Left colon (tissue), 2 donors: ENCODE results near the gene GAR1. TPM values are rescaled to one million over a fixed set of nuclear protein-coding genes. Genes with fewer than 3 reads are reported as not detected.
A peak's percentile ranks its signal among the peaks of the same experiment; 100 is the strongest.
"Not testable (repeated sequence)": the region's sequence is repeated elsewhere in the genome, so short reads cannot be mapped to it uniquely, and the experiment has no call there.

ENCODE experiments used
- ATAC-seq: fragments of 200-7000 bp; cut with Tn5 transposase; one replicate; pipeline ENCODE4 v1.9.1; 2020; ENCODE audit warnings: mild to moderate bottlenecking, moderate library complexity
- DNase-seq, 2 donors: peaks; one replicate each; pipeline ENCODE4 v3.0.0-alpha.2; 2020
- intact Hi-C, 2 donors: fragments of 100-400 bp; cut with DNase I in 1 of 2; cut with micrococcal nuclease in 1 of 2; formaldehyde crosslinking; loops; one replicate each; pipeline versions ENCODE4 v1.11.2 to v1.14.0; 2022; cut with DNase I, micrococcal nuclease
- total RNA-seq, 2 donors: library from RNA; stranded (reverse); fragmentation: NEBNext Ultra II Directional; extraction: Animal tissue kit (Norgen Biotek cat#: 25700); gene quantifications; one replicate each; pipeline ENCODE4 v1.2.1, GENCODE V29; 2021
- donor health status: DM: no; HTN: no; CAD: no.
- donor health status: DM: yes; HTN: yes; CAD: no.

Gene GAR1
- total RNA-seq, 2 donors from 2014 or later: 12.8 to 17.0 TPM

DNA sequence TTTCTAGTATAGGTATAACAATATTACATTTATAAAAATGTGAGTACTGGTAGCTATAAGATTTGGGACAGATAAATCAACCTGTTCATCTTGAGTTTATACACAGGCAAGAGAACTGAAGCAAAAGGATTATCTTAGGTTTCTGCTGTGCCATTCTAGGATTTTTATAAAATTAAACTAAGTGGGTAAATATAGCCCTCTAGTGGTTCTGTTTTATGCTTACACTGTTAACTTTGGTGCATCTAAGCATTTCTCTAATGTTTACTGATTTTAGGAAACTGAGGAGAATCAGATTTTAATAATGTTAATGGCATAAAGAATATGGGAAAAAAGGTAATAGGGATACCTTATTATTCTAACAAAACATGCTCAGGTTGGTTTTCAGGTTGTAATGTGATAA lies 11.2 kb downstream of the GAR1 start:
- intact Hi-C loops: loop anchor here in 1 of 2 donors (5.0 kb wide), 1 partner anchor 404 kb away; no protein-coding TSS in a partner anchor
- peak; percentile 61 for ATAC-seq

DNA sequence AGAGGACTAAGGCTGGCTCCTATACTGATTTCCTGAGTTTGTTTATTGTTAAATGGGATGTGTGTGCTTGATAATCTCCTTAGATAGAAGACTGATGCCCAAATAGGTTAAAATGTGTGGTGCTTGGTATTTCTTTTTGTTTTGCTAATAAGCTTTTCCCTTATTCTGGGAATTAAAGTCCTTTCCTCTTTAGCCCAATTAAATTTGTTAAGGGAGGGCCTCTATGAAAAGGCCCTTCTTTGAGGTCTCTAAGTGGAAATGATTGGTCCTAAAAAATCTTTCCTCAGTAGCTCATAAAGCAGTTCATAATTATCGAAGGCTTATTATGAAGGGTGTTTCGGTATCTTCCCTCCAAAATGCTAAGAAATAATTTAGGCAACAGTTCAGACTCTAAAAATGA lies 12.1 kb downstream of the GAR1 start, which contains the start of gene RRH:
Gene RRH (plus strand): TSS at position 301 of the 400 bp plus-strand sequence. CDS start 56 bp downstream, at position 357.
- ATAC-seq (no peak), DNase-seq (no peak)
- intact Hi-C loops: loop anchor here in 1 of 2 donors (5.0 kb wide), 1 partner anchor 405 kb away; no protein-coding TSS in a partner anchor

More for the DNA sequence above, 11.2 kb downstream of the GAR1 start:
- DNase-seq: no peak

DNA sequence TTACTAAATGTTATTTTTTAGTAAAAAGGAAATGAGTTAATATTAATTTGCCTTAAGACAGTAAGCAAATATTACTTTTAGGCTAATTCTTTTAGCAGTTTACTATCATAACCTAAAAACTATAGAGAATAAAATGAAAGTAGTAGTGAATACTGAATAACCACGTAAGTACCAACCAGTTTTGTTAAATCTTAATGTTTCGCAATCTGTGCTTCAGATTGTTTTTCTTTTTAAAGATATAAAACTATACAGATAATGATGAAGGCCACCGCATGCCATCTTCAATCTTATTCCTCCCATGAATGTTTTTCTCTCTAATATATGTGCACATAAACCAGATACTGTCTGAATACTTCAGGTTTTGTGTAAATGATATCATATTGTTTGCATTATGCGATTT lies 18.2 kb downstream of the GAR1 start:
- ATAC-seq (no peak), DNase-seq (no peak)
- intact Hi-C loops: no loop called here

DNA sequence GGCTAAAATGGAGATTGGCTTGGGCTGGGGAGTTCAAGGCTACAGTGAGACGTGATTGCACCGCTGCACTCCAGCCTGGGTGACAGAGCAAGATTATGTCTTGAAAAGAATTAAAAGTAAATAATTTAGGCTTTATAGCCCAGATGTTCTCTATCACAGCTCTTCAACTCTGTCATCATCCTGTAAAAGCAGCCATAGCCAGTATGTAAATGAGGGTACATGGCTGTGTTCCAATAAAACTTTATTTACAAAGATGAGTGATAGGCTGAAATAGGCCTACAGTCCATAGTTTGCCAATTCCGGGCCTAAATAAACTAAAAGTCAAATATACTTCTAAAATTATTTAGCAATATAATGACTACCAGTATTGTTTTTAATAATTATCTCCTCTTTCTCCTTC lies 21.4 kb downstream of the GAR1 start:
- ATAC-seq: no peak
- DNase-seq: no peak
- intact Hi-C loops: no loop called here

DNA sequence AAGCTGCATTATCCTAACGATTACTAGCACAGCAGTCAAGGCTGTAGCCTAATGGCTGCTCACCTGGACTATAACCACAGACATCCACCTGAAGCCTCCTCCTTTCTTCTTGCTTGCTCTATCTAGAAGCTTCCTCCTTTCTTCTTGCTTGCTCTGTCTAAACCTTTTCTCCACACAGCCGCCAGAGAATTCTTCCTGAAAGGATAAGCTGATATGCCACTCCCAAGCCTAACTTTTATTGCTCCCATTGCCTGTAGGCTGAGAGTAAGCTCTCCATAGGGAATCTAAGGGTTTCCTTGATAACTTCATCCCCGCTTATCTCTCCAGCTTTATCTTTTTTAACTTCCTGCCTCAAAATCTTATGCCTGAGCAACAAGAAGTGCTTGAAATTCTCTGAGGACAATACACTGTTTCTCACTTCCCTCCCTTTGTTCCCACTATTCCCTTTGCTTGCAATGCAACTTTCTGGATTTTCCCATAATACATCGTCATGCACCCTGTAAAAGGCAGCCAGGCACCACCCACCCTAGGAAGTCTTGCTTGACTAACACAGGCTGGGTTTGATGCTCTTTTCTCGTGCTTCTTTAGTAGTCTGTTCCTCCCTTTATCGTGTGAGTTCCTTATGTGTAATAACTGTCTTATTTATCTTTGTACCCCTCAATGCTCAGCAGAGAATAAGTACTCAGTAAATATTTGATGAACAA lies 31.0 kb downstream of the GAR1 start:
- intact Hi-C loops: no loop called here
- DNase-seq (peak in 1 of 2 donors; percentile 4), ATAC-seq (peak; percentile 99)

DNA sequence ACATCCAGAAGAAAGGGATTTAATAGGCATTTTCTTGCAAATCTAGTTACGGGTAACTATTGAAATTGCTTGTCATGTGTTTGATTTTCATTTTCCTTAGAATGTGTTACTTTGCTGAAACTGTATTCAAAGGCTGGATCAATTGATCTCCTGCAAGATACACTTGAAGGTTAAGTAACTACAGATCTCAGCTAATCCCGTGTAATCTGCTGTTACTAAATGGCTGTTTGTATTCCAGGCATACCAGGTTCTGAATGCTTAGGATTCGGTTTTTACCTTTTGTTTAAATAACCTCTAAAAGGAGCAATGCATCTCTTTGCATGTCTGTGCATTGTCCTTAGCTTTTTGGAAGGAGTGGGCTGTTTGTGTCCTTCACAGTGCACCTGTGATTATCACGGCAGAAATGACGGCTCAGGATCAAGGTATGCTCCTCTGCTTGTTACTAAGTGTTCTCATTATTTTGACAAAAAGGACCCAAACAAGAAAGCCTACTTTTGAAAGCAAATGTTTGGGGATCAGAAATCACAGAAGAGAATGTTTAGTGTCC lies 32.4 kb downstream of the GAR1 start, which contains the start of gene LRIT3:
Gene LRIT3 (plus strand): TSS at position 212 of the 547 bp plus-strand sequence. CDS start 95 bp downstream, at position 307.
- no peak for ATAC-seq
- intact Hi-C loops: no loop called here

DNA sequence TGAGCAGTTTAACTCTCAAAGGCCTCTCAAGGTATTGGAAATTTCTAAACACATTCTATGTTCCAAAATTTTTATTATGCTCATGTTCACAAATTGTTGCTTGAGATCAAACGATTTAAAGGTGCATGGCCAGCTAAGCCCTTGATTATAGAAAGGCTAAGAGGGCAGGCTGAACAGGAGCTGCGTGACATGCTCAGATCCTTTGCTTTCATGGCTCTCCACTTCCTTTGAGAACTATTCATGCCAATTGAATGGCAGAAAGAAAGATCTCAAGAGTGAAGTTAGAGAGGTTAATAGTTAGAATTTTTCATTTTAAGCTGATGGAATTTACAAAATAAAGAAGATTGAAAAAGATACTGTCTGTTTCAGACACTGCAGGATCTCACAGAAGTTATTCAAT lies 32.9 kb downstream of the GAR1 start:
- DNase-seq (no peak), ATAC-seq (no peak)
- intact Hi-C loops: no loop called here

More for the DNA sequence above, 32.4 kb downstream of the GAR1 start, which contains the start of gene LRIT3:
- no peak for DNase-seq

DNA sequence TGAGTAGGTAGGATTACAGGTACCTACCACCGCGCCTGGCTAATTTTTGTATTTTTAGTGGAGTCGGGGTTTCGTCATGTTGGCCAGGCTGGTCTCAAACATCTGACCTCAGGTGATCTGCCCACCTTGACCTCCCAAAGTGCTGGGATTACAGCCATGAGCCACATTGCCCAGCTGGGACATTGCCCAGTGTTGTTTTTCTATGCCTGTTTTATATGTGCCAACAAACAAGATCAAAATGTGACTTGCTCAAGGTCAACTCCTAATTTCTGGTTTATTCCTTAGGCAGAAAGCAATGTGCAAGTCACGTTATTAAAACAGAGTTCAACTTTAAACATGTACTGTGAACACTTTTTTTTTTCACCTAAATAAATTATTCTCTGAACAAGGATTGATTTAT lies 35.0 kb downstream of the GAR1 start:
- intact Hi-C loops: no loop called here
- DNase-seq (no peak), ATAC-seq (no peak)

DNA sequence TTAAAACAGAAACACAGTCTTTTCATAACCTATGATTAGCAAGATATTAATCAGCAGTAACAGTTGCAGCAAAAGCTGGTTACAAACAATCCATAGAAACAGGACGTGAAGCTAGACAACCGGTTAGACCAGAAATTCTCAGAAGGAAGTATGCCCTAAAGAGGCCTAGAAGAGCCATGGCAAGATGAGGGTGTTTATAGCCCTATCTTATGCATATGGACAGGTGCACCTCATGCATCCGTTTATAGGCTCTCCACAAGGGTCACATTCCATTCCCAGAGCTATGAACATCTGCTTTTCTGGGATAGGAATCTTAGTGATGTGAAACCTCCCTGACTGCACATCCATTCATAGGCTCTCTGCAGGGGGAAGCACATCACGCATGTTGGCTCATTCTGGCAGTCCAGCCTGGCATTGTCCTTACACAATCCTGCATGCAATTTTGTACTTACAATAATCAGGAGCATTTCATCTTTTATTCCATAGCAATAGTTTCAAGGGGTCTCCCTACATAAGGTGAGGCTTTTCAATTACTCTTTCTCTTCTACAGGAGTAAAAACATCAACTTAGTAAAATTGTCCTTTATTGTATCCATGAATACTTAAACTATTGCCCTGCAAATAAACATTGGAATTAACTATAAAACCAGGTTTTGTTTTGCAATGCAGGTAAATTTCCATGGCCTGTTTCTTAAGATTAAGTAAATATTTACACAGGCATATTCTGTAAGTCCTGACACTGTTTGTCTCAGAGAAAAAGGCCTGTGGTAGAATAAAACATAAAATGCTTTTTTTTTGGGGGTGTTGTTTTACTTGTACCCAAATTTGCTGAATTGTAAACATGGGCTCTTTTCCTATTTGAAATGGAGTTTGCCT lies 44.1 kb downstream of the GAR1 start:
- intact Hi-C loops, ATAC-seq, DNase-seq: not testable (repeated sequence)

DNA sequence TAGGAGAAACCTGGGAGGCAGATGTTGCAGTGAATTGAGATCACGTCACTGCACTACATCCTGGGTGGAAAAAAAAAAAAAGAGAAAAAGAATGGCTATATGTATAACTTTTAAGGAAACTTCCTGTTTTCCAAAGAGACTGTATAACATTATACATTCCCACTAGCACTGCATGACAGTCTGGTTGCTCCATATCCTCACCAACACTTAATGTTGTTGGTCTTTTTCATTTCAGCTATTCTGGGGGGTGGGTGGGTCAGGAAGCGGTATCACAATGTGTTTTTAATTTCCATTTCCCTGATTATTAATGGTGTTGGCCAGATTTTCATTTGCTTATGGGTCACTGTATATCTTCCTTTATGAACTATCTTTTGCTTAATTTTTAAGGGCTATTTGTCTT lies 45.7 kb downstream of the GAR1 start:
- intact Hi-C loops: no loop called here
- DNase-seq (no peak), ATAC-seq (no peak)

DNA sequence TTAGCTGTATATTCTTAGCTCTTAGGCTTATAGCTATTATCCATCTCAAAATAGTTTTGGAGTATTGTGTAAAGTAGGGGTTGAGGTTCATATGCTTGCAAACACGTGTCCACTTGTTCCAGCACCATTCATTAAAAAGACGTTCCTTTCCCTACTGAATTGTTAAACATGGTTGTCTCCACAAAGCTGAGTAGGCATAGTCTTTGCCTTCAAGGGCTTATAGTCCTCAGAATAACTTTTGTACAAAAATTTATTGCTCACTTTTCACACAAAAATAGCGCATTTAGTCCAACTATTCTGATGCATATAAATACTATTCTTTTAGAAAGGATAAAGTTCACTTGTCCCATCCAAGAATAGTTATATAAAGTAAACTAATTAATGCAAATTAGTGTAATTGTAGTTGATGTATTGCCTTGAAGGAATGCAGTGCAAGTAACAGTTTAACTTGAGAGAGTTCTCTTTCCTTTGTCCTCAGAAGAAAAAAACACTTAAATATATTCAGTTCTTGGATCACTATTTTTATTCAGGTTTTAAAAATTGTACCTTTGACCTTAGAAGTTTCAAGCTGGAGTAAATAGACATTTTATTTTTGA lies 46.5 kb downstream of the GAR1 start:
- DNase-seq (no peak), ATAC-seq (no peak)
- intact Hi-C loops: no loop called here

DNA sequence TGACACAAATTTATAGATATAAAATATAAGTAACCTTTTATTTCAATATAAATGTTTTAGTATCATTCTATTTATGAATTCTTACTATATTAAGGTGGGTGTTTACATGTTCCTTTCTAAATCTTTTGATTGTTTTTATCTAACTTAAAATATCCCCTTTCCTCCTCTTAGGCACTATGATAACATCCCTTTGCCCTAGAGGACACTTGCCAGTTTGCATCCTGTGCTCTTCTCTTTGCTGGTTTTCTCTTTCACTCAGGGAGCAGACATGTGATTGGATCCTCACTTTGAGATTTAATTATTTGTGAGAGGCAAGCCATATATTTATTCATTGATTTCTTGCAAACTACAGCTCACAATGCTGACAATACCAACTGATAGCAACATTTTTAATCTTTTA lies 48.6 kb downstream of the GAR1 start:
- DNase-seq: no peak
- ATAC-seq: no peak
- intact Hi-C loops: no loop called here

DNA sequence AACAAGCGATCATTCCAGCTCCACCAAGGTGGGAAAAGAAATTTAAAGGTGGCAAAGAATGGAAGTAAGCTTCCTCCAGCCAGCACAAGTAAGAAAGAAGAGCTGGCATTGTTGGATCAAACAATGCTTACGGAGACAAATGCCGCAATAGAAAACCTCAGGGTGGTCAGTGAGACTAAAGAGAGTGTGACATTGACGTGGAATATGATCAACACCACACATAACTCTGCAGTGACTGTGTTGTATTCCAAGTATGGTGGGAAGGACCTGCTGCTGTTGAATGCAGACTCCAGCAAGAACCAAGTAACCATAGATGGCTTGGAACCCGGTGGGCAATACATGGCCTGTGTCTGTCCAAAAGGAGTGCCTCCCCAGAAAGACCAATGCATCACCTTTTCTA lies 54.5 kb downstream of the GAR1 start:
- intact Hi-C loops: no loop called here
- DNase-seq: no peak
- ATAC-seq: no peak

DNA sequence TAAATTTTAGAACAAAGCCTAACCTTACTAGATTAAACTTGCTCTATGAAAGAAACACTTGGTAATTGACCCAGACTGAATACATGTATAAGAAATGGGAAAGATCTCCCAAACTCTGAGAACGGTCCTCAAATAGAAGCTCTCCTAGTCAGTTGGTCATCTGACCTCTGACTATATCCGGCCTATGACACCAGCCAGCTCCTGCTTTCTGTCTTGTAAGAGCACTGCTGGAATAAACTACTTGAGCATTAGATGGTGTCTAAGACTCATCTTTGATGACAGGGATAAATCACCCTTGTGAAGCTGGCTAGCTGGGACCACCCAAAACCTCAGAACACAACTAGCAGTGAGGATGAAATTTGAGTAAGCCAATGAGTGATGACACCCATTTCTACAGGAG lies 56.5 kb downstream of the GAR1 start:
- ATAC-seq: no peak
- DNase-seq: no peak
- intact Hi-C loops: no loop called here

DNA sequence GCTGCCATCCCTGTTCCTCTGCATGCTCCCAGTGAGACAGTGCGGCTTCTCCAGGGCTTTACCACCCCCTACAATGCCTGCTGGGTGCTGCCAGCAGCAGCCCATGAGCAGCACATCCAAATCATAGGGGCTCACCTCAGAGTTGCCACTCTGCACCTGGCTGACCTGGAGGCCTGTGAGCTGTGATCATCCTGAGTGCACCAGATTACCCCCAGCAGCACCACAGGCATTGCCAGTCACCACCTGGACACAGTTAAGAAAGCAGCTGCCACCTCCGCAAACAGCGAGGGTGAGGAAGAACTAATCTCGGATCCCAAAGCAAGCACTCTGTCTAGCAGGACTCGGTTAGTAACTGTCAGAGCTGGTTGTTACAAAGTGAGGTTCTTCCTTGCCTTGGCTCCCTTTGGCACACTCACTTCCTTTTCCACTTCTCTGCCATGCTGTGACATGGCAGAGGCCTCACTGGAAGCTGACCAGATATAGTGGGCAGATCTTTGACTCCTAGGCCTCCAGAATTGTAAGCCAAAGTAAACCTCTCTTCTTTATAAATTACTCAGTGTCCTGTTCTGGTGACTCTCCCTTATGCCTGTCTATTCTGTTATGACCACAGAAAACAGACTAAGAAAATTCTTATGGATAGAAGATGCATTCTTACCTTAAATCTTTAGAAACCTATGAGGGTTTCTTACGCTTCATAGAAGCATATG lies 57.5 kb downstream of the GAR1 start:
- DNase-seq (no peak), ATAC-seq (no peak)
- intact Hi-C loops: no loop called here

DNA sequence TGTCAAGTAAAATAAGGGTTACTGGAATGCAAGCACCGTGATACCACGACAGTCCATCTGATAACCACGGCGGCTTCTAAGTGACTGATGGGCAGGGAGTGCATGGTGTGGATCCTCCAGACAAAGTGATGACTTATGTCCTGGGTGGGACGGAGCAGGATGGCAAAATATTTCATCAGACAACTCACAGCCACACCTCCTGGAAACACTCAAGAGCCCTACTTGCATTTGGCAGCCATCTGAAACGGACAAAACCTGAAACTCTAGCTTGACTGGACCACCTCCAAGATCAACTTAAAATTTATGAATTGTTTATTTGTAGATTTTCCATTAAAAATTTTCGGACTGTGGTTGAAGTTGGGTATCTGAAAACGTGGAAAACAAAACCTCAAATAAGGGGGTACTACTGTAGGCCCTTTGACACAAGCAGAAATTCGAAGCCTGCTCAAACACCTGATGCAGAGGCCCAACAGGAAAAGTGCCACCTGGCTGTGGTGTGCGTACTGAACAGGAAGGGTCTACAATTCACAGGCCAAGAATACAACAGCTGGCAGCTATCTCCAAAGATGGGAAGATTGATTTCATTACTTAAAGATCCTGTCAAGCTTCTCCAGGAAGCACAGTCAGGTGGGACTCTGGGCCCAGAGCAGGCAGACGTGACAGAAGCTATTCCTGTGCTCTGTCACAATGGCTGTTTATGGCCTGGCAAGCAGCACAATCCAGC lies 58.4 kb downstream of the GAR1 start:
- no peak for ATAC-seq
- intact Hi-C loops: no loop called here
- DNase-seq: no peak
